GM12878 (cell line): ENCODE data around the gene GID8. TPM values are rescaled to one million over a fixed set of nuclear protein-coding genes. Genes with fewer than 3 reads are reported as not detected.

Source experiments
- CUX1 ChIP-seq: IDR thresholded peaks from 2 replicates; pipeline ENCODE4 v1.6.1; 2012; ENCODE audit warnings: improper control_type of control experiment, low read depth, low read length; ENCODE audit not compliant: insufficient replicate concordance
- FOXK2 ChIP-seq: fragments of 450-650 bp; IDR thresholded peaks from 2 replicates; pipeline ENCODE4 v1.6.1; 2017; ENCODE audit warnings: mild to moderate bottlenecking, moderate library complexity
- IRF5 ChIP-seq: fragments of 450-650 bp; IDR thresholded peaks from 2 replicates; pipeline ENCODE4 v1.6.1; 2017; ENCODE audit warnings: borderline replicate concordance
- NRF1 ChIP-seq: conservative IDR thresholded peaks from 2 replicates; pipeline ENCODE4 v1.6.1; 2011; ENCODE audit warnings: mild to moderate bottlenecking, low read depth, low read length, improper control_type of control experiment
- PKNOX1 ChIP-seq: fragments of 450-650 bp; IDR thresholded peaks from 2 replicates; pipeline ENCODE4 v1.6.1; 2016; ENCODE audit warnings: mild to moderate bottlenecking
- POLR2AphosphoS5 ChIP-seq: IDR thresholded peaks from 2 replicates; pipeline ENCODE4 v1.6.1; 2011; ENCODE audit warnings: mild to moderate bottlenecking, low read length, inconsistent platforms
- TCF12 ChIP-seq: IDR thresholded peaks from 2 replicates; pipeline ENCODE4 v1.6.1; 2011; ENCODE audit warnings: low read depth, mild to moderate bottlenecking, low read length
- polyA plus RNA-seq, 11 experiments: library from polyadenylated mRNA; depleted of rRNA in 4 of 11; unstranded in 6 of 11; stranded (reverse) in 5 of 11; fragments of >200 nt; fragmentation: Nextera tagmentation in 4 of 11; fragmentation: Illumina TruSeq in 1 of 11; extraction: Ambion mirVana in 4 of 11; extraction: Trizol in 1 of 11; gene quantifications; 1 replicate in 1 of 11; 2 replicates in 10 of 11; pipeline versions ENCODE4 v1.2.1 to v1.2.3, GENCODE V29; 2011 to 2016; ENCODE audit warnings: inconsistent platforms in 2 of 11, missing spikeins in 2 of 11, low read depth in 1 of 11
- total RNA-seq, 4 experiments: library from RNA; depleted of rRNA in 3 of 4; stranded (reverse); fragments of >200 nt in 3 of 4; fragmentation: Illumina TruSeq in 1 of 4; extraction: Trizol in 1 of 4; gene quantifications; 2 replicates each; pipeline versions ENCODE4 v1.2.1 to v1.2.3, GENCODE V29; 2013 to 2021

Gene GID8
- total and polyA plus RNA-seq, 10 of the 15 experiments (the other 5 are each of a cell fraction or from before 2014, with no cell fraction given), result 12.0 to 33.8 (median 22.2) TPM

GRCh38 chr20:62931464-62931863 lies 6.5 kb upstream of the GID8 start (continued):
- TF ChIP-seq PKNOX1, result no peak
- no peak for TF ChIP-seq IRF5
- TF ChIP-seq CUX1, result no peak
- TF ChIP-seq TCF12, result no peak
- no peak for TF ChIP-seq FOXK2
- no peak for TF ChIP-seq NRF1
- TF ChIP-seq POLR2AphosphoS5, result no peak
